Uterus (tissue), 4 donors: ENCODE results near the gene WDR49. TPM values are rescaled to one million over a fixed set of nuclear protein-coding genes. Genes with fewer than 3 reads are reported as not detected.

Experiments used
- DNase-seq, 2 donors: peaks; one replicate each; pipeline ENCODE4 v3.0.0-alpha.2; 2019 to 2020
- H3K27ac ChIP-seq, 2 donors: fragments of 200-600 bp; sonication (generic); 1 replicate in 1 of 2; 2 replicates in 1 of 2; pipeline ENCODE4 v1.5.1; 2016 to 2018
- H3K27me3 ChIP-seq, 2 donors: fragments of 200-600 bp; sonication (generic); one replicate each; pipeline ENCODE4 v1.5.1; 2018 to 2019; ENCODE audit warnings: control low read depth in 1 of 2
- H3K36me3 ChIP-seq, 2 donors: fragments of 200-600 bp; sonication (generic); one replicate each; pipeline ENCODE4 v1.5.1; 2019; ENCODE audit warnings: control low read depth in 1 of 2
- H3K4me1 ChIP-seq, 2 donors: fragments of 200-600 bp; sonication (generic); one replicate each; pipeline ENCODE4 v1.5.1; 2018 to 2019; ENCODE audit warnings: control low read depth in 1 of 2
- H3K4me3 ChIP-seq, 2 donors: fragments of 200-600 bp; sonication (generic); 1 replicate in 1 of 2; 2 replicates in 1 of 2; pipeline ENCODE4 v1.5.1; 2018 to 2019; ENCODE audit warnings: mild to moderate bottlenecking in 1 of 2
- H3K9me3 ChIP-seq, 2 donors: fragments of 200-600 bp; sonication (generic); one replicate each; pipeline ENCODE4 v1.5.1; 2019; ENCODE audit warnings: control low read depth in 1 of 2
- CTCF ChIP-seq, 4 experiments: fragments of 200-600 bp in 2 of 4; fragments of 450-650 bp in 2 of 4; sonication (generic) in 2 of 4; IDR thresholded peaks; one replicate each; pipeline ENCODE4 v1.5.1; 2016 to 2019; ENCODE audit warnings: antibody characterized with exemption in 4 of 4, mild to moderate bottlenecking in 2 of 4, moderate library complexity in 1 of 4
- POLR2A ChIP-seq, 2 donors: fragments of 450-650 bp; IDR thresholded peaks; one replicate each; pipeline ENCODE4 v1.6.1; 2016; ENCODE audit warnings: antibody characterized with exemption in 2 of 2, mild to moderate bottlenecking in 1 of 2, moderate library complexity in 1 of 2
- intact Hi-C: fragments of 100-400 bp; cut with DNase I; formaldehyde crosslinking; loops from one replicate; pipeline ENCODE4 v1.15.1; 2023; ENCODE audit warnings: low total_unique reads
- total RNA-seq, 4 donors: library from RNA; depleted of rRNA in 3 of 4; stranded (reverse); fragments of >200 nt in 3 of 4; gene quantifications; one replicate each; pipeline versions ENCODE4 v1.1.0 to v1.2.4, GENCODE V29; 2014 to 2023
- donor health status: DM: yes; HTN: yes; CAD: no.

The WDR49 gene
- total RNA-seq, 4 donors from 2014 or later: 1.7 to 23.1 (median 6.5) TPM

- Histone ChIP-seq H3K27me3 (no peaks in the 10 kb centered on the region), H3K4me1 (no peaks in the 10 kb centered on the region), H3K4me3 (no peak overlapping the region), H3K9me3 (no peaks in the 10 kb centered on the region), H3K36me3 (no peaks in the 10 kb centered on the region), H3K27ac (no peak overlapping the region)
- intact Hi-C loops: no loop called here
- TF ChIP-seq CTCF (IDR thresholded peaks at IDR 0.05) (no peak), POLR2A (IDR thresholded peaks at IDR 0.05) (no peak)
- DNase-seq: no peak
These were observed 115.7 kb downstream of the WDR49 start for GRCh38 chr3:167538081-167538480.

GRCh38 chr3:167521006-167521355 is 132.8 kb downstream of the WDR49 start:
- TF ChIP-seq POLR2A (IDR thresholded peaks at IDR 0.05): no peak
- TF ChIP-seq CTCF (IDR thresholded peaks at IDR 0.05): no peak
- H3K4me1 ChIP-seq: no peaks in the 10 kb centered on the region
- no peak overlapping the region for H3K27ac ChIP-seq
- intact Hi-C loops: no loop called here
- H3K36me3 ChIP-seq: no peaks in the 10 kb centered on the region
- no peak overlapping the region for H3K4me3 ChIP-seq
- no peaks in the 10 kb centered on the region for H3K27me3 ChIP-seq
- DNase-seq: no peak
- H3K9me3 ChIP-seq: no peaks in the 10 kb centered on the region

- no peak for TF ChIP-seq POLR2A (IDR thresholded peaks at IDR 0.05)
- no peak for TF ChIP-seq CTCF (IDR thresholded peaks at IDR 0.05)
- Histone ChIP-seq H3K27ac (no peak overlapping the region), H3K36me3 (no peaks in the 10 kb centered on the region), H3K4me1 (no peaks in the 10 kb centered on the region), H3K27me3 (no peaks in the 10 kb centered on the region), H3K4me3 (no peak overlapping the region), H3K9me3 (no peaks in the 10 kb centered on the region)
- no peak for DNase-seq
- intact Hi-C loops: no loop called here
These were observed 133.3 kb downstream of the WDR49 start for GRCh38 chr3:167520266-167521005.

GRCh38 chr3:167507954-167508353 is 145.8 kb downstream of the WDR49 start:
- intact Hi-C loops: no loop called here
- H3K36me3 ChIP-seq: no peaks in the 10 kb centered on the region
- H3K4me1 ChIP-seq: no peaks in the 10 kb centered on the region
- no peak for DNase-seq
- no peaks in the 10 kb centered on the region for H3K9me3 ChIP-seq
- no peak overlapping the region for H3K4me3 ChIP-seq
- no peaks in the 10 kb centered on the region for H3K27me3 ChIP-seq
- TF ChIP-seq CTCF (IDR thresholded peaks at IDR 0.05) (no peak), POLR2A (IDR thresholded peaks at IDR 0.05) (no peak)
- no peak overlapping the region for H3K27ac ChIP-seq

GRCh38 chr3:167502401-167502800 is 151.3 kb downstream of the WDR49 start:
- Histone ChIP-seq H3K4me1 (no peaks in the 10 kb centered on the region), H3K9me3 (no peaks in the 10 kb centered on the region), H3K36me3 (no peaks in the 10 kb centered on the region), H3K4me3 (no peak overlapping the region), H3K27ac (no peak overlapping the region), H3K27me3 (no peaks in the 10 kb centered on the region)
- no peak for DNase-seq
- TF ChIP-seq CTCF (IDR thresholded peaks at IDR 0.05) (no peak), POLR2A (IDR thresholded peaks at IDR 0.05) (no peak)
- intact Hi-C loops: no loop called here
